IPS-18a (cell line): ENCODE results near the gene RBM33.
"Not testable (repeated sequence)": the region's sequence is repeated elsewhere in the genome, so short reads cannot be mapped to it uniquely, and the experiment has no call there.

Source experiments
- H3K27ac ChIP-seq: one replicate; pipeline ENCODE4 v1.5.1; 2013; ENCODE audit warnings: low read length
- H3K27me3 ChIP-seq: one replicate; pipeline ENCODE4 v1.6.1; 2013; ENCODE audit warnings: mild to moderate bottlenecking, low read length; ENCODE audit not compliant: control insufficient read depth, insufficient read depth
- H3K36me3 ChIP-seq: one replicate; pipeline ENCODE4 v1.6.1; 2013; ENCODE audit warnings: low read depth, low read length; ENCODE audit not compliant: control insufficient read depth
- H3K4me1 ChIP-seq: one replicate; pipeline ENCODE4 v1.6.1; 2013; ENCODE audit warnings: low read depth, low read length; ENCODE audit not compliant: control insufficient read depth
- H3K4me3 ChIP-seq: one replicate; pipeline ENCODE4 v1.5.1; 2013; ENCODE audit warnings: low read length
- H3K9ac ChIP-seq: one replicate; pipeline ENCODE4 v1.6.1; 2013; ENCODE audit warnings: mild to moderate bottlenecking, low read length, moderate library complexity
- H3K9me3 ChIP-seq: one replicate; pipeline ENCODE4 v1.6.1; 2013; ENCODE audit warnings: low read depth, low read length; ENCODE audit not compliant: control insufficient read depth

RBM33 gene

GRCh38 chr7:155816996-155817395 is 172.5 kb downstream of the RBM33 start:
- no peak overlapping the region for H3K27ac ChIP-seq
- H3K9ac ChIP-seq: no peak overlapping the region
- H3K36me3 ChIP-seq: no peaks in the 10 kb centered on the region
- H3K27me3 ChIP-seq: peaks cover 40% of the 10 kb centered on the region
- H3K4me3 ChIP-seq: no peak overlapping the region
- no peaks in the 10 kb centered on the region for H3K9me3 ChIP-seq
- H3K4me1 ChIP-seq: no peaks in the 10 kb centered on the region

- not testable (repeated sequence) for H3K9ac ChIP-seq, H3K9me3 ChIP-seq, H3K27ac ChIP-seq, H3K4me3 ChIP-seq, H3K4me1 ChIP-seq, H3K36me3 ChIP-seq
- peaks cover 35% of the 10 kb centered on the region for H3K27me3 ChIP-seq
Observed at GRCh38 chr7:155817515-155817914, 173.1 kb downstream of the RBM33 start.

- H3K4me1 ChIP-seq: no peaks in the 10 kb centered on the region
- no peaks in the 10 kb centered on the region for H3K9me3 ChIP-seq
- H3K27me3 ChIP-seq: peaks cover 27% of the 10 kb centered on the region
- H3K27ac ChIP-seq: no peak overlapping the region
- H3K36me3 ChIP-seq: no peaks in the 10 kb centered on the region
- H3K9ac ChIP-seq: no peak overlapping the region
- no peak overlapping the region for H3K4me3 ChIP-seq
Observed at GRCh38 chr7:155818154-155818819, 173.8 kb downstream of the RBM33 start.

- H3K27ac ChIP-seq: no peak overlapping the region
- no peaks in the 10 kb centered on the region for H3K36me3 ChIP-seq
- no peak overlapping the region for H3K9ac ChIP-seq
- H3K4me3 ChIP-seq: no peak overlapping the region
- peaks cover 22% of the 10 kb centered on the region for H3K27me3 ChIP-seq
- no peaks in the 10 kb centered on the region for H3K4me1 ChIP-seq
- H3K9me3 ChIP-seq: no peaks in the 10 kb centered on the region
Observed at GRCh38 chr7:155818820-155819168, 174.3 kb downstream of the RBM33 start.

DNA sequence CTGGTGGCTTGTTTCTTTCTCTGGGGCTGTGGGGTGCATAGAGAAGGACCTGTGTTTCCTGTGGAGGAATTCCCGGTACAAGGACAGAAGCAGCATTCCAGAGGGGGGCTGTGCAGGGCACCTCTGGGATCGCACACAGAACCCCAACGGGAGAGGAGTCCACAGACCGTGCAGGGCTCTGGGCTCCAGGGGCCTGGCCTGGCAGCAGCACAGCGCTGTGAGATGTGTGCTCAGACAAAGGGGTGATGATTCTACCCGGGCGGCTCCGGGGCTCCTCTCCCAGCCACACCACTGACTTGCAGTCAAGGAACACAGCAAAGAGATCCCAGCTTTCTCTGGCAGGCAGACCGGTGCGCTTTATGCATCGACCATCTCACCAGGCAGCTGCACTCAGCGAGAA is 174.7 kb downstream of the RBM33 start:
- Histone ChIP-seq H3K27me3 (peaks cover 18% of the 10 kb centered on the region), H3K4me3 (no peak overlapping the region), H3K9me3 (no peaks in the 10 kb centered on the region), H3K36me3 (no peaks in the 10 kb centered on the region), H3K9ac (no peak overlapping the region), H3K27ac (no peak overlapping the region), H3K4me1 (no peaks in the 10 kb centered on the region)

DNA sequence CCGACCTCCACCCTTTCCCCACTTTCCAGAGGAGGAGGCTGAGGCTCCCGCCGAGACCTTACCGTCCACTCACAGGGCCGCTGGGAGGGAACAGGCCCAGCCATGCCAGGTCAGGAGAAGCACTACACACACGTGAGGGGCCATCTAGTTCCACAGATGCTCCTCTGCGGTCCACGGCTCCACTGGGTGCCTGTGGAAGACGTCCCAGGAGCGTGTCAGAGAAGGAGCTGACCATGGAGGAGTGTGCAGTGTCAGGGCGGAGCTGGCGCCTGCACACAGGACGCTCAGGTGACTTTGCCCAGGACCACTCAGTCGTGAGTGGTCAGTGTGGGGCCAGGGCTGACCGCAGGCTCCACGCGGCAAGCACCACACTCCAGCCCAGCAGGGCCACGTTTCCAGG is 175.8 kb downstream of the RBM33 start:
- peaks cover 10% of the 10 kb centered on the region for H3K27me3 ChIP-seq
- H3K4me1 ChIP-seq: no peaks in the 10 kb centered on the region
- no peaks in the 10 kb centered on the region for H3K9me3 ChIP-seq
- no peaks in the 10 kb centered on the region for H3K36me3 ChIP-seq
- H3K4me3 ChIP-seq: no peak overlapping the region
- H3K27ac ChIP-seq: no peak overlapping the region
- no peak overlapping the region for H3K9ac ChIP-seq

DNA sequence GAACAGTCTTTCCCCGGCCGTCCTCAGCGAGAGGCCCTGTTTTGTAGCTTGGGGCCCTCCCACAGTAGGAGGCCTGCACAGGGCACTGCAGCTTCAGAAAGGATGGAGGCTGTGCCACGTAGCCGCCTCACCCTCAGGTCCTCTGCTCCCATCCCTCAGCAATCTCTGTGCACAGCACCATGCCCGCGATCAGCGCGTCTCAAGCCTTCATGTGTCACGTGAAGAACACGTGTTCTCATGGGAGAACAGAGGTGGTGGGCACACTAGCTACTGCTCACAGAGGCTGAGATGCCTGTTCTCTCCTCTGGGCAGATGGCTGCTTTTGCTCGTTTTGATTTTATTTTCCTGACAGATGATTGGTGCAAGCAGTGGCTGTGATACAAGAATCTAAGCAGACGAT is 176.3 kb downstream of the RBM33 start:
- no peaks in the 10 kb centered on the region for H3K36me3 ChIP-seq
- H3K27me3 ChIP-seq: peaks cover 5% of the 10 kb centered on the region
- no peak overlapping the region for H3K9ac ChIP-seq
- no peaks in the 10 kb centered on the region for H3K4me1 ChIP-seq
- no peak overlapping the region for H3K27ac ChIP-seq
- H3K4me3 ChIP-seq: no peak overlapping the region
- H3K9me3 ChIP-seq: no peaks in the 10 kb centered on the region

- Histone ChIP-seq H3K9ac (no peak overlapping the region), H3K4me1 (no peaks in the 10 kb centered on the region), H3K9me3 (no peaks in the 10 kb centered on the region), H3K4me3 (no peak overlapping the region), H3K27me3 (no peaks in the 10 kb centered on the region), H3K36me3 (no peaks in the 10 kb centered on the region), H3K27ac (no peak overlapping the region)
Observed at GRCh38 chr7:155821851-155822250, 177.4 kb downstream of the RBM33 start.

DNA sequence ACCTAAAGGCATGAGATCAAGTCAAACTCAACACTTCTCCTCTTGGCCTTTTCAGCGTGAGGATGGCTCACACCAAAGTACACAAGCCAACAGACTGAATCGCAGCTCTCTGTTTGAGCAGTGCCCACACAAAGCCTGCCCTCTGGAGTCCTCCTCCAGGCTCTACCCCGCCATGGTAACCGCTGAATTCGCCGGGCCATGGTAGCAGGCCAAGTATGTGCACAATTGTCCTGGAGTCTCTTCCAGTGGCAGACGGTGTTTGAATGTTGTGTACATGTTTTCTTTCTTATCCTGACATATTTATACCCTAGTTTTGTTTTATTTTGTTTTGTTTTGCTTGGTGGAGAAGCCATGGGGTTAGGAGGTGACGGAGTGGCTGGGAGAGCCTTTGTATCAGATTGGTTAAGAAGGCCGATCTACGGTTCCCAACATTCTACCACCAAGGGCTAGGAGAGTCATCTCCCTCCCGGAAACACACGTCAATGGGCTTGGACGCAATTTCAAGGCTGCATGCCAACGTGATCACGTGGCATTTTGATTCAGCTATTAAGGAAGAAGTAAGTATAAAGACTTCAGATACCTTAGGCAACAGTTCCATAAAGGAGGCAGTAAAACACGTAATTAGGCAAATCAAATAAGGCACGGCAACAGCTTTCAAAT is 179.9 kb downstream of the RBM33 start:
- H3K4me1 ChIP-seq: no peaks in the 10 kb centered on the region
- H3K9me3 ChIP-seq: no peaks in the 10 kb centered on the region
- H3K9ac ChIP-seq: no peak overlapping the region
- H3K27ac ChIP-seq: no peak overlapping the region
- H3K4me3 ChIP-seq: no peak overlapping the region
- no peaks in the 10 kb centered on the region for H3K36me3 ChIP-seq
- no peaks in the 10 kb centered on the region for H3K27me3 ChIP-seq

- Histone ChIP-seq H3K4me3 (no peak overlapping the region), H3K4me1 (no peaks in the 10 kb centered on the region), H3K9ac (no peak overlapping the region), H3K27me3 (no peaks in the 10 kb centered on the region), H3K36me3 (no peaks in the 10 kb centered on the region), H3K9me3 (no peaks in the 10 kb centered on the region), H3K27ac (no peak overlapping the region)
Observed at GRCh38 chr7:155825336-155825735, 180.9 kb downstream of the RBM33 start.

DNA sequence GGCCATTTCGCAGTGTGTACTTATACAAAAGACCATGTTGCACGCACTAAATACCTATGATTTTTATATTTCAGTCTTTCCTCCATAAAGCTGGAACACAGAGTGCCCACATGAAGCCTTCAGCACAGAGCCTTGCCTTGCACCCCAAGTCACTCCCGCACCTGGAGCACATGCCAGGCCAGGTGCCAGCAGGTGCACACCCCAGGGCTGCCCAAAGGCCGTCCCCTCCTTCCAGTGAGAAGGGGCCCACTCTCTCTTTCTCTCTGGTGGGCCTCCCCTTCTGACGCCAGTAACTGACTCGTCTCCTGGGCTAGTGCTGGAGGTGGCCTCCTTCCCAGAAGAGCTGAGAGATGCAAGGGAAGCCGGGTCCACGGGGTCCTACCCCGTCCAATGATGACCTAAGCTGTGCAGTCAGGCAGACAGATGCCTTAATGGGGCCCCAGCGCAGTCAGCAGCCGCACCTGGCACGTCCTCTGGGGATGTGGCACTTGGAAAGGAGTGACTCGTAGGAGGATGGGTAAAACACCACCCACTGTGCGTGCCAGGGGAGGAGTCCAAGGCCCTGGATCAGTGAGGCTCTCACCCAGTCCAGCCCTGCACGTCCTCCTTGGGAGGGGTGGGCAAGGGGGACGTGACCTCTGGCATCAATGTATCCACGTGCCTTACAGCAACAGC is 185.5 kb downstream of the RBM33 start:
- no peaks in the 10 kb centered on the region for H3K36me3 ChIP-seq
- no peak overlapping the region for H3K27ac ChIP-seq
- no peaks in the 10 kb centered on the region for H3K9me3 ChIP-seq
- no peak overlapping the region for H3K4me3 ChIP-seq
- H3K27me3 ChIP-seq: no peaks in the 10 kb centered on the region
- H3K9ac ChIP-seq: no peak overlapping the region
- H3K4me1 ChIP-seq: no peaks in the 10 kb centered on the region
